Cerebellar nuclear complex (tissue), 1 donor: Measurements from ENCODE around the gene OPCML.

Source experiments
- DNase-seq, 2 experiments: peaks; one replicate each; lab custom pipeline; 2025; lab: John Stamatoyannopoulos, UW

Gene OPCML

GRCh38 chr11:133360860-133361688 is 171.2 kb downstream of the OPCML start:
- no peak for DNase-seq

DNA sequence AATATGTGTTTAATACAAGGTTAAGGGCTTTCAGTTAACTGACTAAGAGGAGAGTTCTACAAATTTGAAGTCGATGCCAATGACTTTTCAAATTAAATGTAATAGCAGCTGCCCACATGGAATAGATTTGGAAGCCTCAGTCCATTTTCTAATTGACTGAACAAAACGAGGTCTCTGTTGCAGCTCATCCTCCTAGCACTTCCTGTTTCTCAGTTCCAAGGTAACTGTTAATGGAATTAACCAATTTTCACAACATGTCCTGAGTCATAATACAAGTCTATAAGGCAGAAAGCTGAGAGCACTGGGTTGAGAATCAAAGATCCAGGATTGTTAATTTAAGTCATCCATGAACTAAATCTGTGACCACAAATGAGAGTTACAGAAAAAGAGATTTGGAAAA is 177.2 kb downstream of the OPCML start:
- DNase-seq: no peak

- DNase-seq: no peak
Measured at GRCh38 chr11:133354069-133354468, 178.2 kb downstream of the OPCML start.

- DNase-seq: no peak
Measured at GRCh38 chr11:133350045-133350444, 182.3 kb downstream of the OPCML start.

GRCh38 chr11:133347988-133348387 is 184.3 kb downstream of the OPCML start:
- no peak for DNase-seq

DNA sequence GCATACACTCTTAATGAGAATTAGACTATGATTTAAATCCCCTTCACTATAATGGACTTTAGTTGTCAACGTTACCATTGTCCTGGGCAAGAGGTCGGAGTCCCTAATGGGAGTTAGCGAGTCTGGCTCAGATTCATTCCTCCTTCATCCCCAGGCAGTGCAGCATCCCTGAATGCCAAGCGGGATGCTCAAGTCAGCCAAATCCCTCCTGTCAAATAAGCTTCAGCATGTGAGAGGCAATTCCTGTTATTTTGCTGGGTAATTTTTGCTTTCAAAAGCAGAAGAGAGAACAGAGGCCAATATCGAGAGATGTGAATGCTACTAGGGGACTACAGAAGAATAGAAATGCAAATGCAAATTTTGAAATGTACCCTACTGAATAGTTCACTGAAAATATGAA is 186.2 kb downstream of the OPCML start:
- DNase-seq: no peak

DNA sequence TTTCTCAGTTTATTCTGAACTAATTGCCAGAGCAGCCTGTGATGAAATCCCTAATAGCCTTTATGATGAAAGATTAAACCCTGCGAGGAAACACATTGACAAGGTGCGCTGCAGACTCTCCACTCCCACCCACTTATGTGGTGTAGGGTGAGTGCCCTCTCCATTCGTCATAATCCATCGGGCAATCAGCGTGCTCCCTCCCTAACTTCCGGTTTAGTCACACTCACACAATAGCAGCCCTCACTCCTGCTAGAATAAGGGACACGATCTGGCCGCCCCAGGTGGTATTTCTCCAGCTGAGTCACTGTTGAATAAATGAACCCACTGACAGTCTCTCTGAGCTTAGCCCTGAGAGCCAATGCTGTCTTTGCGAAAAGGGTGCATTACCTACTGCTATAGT is 188.3 kb downstream of the OPCML start:
- DNase-seq: no peak

- DNase-seq: no peak
Measured at GRCh38 chr11:133339495-133340140, 192.7 kb downstream of the OPCML start.

GRCh38 chr11:133338588-133338987 is 193.7 kb downstream of the OPCML start:
- no peak for DNase-seq

DNA sequence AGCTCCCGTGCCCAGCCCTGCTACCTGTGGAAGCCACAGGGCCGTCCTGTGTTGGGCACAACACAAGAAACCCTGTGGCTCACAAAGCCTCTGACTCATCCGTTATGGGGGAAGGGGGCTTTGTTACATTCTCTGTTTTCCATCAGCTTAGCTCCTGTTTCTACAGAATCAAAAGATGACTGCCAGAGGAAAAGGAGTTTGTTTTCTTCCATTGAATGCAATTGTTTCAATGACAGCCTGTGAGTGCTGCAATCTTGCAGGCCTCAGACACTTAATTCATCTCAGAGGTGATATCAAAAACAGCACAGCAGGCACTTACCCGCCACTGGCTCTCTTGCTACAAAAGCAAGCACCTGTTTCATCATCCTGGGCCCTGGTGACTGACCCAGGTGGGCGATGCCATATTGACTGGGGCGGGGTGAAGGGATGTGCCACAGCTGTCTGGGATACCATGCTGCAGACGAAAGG is 194.3 kb downstream of the OPCML start:
- no peak for DNase-seq

DNA sequence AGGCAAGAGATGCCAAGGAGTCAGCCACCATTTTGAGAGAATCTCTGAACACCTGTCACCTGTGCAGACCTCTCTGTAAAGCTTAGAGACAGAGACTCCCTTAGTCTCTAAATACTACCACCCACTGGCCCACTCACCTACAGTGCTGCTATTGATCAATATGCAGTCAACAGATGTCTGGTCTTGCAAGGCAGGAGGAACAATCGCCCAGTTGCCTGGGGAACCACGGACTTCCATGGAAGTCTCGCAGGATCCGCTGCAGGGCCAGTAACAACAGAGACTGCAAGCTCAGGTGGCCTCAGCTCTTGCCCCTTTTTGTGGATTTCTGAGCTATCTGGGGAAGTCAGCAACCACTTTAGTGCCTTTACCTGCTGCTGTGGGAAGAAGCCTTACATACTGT is 195.1 kb downstream of the OPCML start:
- no peak for DNase-seq

- DNase-seq: no peak
Measured at GRCh38 chr11:133331031-133331430, 201.3 kb downstream of the OPCML start.

DNA sequence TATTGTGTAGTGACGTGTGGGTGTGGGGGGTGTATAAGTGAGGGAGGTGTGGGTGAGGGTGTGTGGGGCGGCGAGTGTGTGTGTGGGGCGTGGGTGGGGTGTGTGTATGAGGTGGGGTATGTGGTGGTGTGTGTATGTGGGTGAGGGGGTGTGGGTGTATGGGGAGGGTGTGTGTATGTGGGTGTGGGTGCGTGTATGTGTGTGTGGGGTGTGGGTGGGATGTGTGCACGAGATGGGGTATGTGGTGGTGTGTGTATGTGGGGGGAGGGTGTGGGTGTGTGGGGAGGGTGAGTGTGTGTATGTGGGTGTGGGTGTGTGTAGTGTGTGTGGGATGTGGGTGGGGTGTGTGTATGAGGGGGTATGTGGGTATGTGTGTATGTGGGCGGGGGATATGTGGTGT is 205.5 kb downstream of the OPCML start:
- no peak for DNase-seq

DNA sequence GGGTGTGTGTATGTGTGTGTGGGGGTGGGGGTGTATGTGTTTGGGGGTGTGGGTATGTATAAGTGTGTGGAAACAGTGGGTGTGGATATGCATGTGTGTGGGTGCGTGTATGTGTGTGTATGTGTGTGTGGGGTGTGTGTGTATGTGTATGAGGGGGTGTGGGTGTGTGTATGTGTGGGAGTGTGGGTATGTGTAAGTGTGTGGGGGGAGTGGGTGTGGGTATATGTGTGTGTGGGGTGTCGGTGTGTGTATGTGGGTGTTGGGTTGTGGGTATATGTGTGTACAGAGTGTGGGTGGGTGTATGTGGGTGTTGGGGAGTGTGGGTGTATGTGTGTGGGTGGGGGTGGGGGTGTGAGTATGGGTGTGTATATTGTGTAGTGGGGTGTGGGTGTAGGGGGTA is 206.0 kb downstream of the OPCML start:
- no peak for DNase-seq

GRCh38 chr11:133325711-133326110 is 206.6 kb downstream of the OPCML start:
- no peak for DNase-seq

DNA sequence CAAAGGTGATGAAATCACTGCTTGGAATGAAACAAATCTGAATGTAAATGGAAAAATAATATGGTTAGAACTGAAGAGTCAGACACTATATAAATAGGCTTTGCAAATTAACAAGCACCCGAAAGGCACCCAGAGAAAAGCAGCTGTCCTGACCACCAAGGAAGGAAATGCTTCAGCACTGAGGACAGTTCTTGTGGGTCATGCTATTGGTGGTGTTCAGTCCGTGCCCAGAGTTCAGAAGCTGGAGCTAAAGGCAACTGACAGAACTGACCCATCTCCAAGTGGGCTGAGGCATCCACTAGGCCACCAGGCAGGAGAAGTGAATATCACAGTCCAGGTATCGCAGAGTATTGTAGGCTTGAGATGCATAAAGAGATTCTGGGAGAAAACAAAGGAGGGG is 208.9 kb downstream of the OPCML start:
- no peak for DNase-seq

GRCh38 chr11:133318221-133318620 is 214.1 kb downstream of the OPCML start:
- DNase-seq: no peak

DNA sequence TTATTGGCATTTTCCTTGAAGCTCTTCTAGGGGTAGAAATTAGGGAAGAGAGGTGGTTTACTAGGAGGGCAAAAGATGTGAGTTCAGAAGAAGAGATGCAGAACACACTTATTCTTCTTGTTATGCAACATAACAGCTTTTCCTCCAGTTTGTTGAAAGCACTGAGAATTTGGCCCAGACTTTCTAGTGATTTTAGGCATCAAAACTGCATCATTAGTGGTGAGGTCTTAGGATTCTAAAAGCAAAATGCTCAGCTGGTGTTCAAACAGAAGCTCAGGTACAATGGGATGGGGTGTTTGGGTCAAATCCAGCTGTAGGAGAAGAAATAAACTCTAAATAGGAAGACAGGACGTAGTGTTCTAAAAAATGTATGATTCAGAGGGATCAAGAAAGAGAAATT is 221.1 kb downstream of the OPCML start:
- no peak for DNase-seq

DNA sequence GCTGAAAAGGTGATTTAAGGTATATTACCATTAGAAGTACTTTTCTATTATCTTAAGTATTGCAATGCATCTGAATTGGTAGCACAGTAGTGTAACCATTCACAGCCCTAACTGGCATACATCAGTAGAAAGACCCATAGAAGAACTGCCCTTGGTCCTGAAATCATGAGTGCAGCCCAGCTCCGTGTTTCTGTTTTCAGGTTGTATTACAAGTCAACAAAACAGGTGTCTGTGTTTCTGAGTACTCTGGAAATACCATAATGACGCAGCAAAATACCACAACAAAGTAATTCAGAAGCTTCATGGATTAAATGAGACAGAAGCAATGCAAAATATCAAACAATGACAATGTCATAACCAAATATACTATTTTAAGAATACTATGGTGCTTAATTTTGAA is 226.3 kb downstream of the OPCML start:
- DNase-seq: no peak

DNA sequence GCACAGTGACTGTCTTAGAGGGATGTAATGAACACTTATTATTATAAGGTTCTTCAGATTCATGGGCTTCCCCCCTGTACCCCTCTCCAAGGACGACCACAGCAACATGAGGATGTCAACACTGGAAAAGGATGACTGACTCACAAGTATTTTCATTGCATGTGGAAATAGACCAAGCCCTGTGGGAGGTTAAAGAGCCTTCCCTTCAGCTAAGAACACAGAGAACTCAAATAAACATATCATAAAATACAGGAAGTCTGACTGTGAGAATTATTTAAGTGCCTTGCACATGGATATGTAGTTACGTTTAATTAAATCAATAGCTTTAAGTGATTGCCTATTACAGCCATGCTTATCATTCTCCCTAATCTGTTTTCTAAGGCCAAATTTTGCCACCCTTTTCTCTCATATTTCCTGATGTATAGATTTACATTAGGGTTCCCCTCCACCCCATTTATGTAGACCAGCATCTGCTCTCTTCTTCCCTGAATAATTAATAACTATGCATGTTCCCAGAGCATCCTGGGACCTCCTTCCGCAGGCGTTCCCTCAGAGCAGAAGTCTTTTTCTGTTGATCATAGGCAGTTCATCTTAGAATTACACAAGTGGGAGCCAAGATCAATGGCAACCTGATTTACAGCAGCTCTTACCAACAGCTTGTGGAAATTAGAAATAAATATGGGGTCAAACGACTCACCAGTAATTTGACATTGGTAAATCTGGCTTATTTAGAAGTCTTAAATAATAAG is 226.9 kb downstream of the OPCML start:
- no peak for DNase-seq

DNA sequence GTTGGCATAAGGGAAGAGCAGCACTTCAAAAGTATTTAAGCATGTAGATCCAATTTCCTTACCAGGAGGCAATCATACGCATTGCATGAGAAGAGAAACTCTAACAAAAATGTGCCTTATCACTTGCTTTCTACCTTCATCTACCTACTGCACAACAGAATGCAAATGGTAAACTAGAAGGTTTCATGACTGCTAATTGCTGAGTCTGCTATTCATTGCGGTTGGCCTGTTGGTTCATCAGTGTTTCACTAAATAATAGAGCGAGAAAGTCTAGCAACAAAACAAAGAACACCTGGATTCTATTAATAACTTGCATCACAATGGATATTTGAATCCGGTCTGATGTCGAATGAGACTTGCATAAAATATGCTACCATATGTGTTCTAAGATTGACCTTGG is 229.0 kb downstream of the OPCML start:
- no peak for DNase-seq

DNA sequence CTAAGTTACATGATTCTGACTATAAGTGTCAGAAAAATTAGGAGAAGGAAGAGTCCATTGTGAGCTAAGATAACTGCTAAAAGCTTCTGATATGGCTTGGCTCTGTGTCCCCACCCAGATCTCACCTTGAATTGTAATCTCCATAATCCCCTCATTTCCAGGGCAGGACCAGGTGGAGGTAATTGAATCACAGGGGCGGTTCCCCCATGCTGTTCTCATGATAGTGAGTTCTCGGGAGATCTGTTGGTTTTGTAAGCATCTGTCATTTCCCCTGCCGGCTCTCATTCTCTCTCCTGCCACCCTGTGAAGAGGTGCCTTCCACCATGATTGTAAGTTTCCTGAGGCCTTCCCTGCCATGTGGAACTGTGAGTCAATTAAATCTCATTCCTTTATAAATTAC is 230.2 kb downstream of the OPCML start:
- no peak for DNase-seq

DNA sequence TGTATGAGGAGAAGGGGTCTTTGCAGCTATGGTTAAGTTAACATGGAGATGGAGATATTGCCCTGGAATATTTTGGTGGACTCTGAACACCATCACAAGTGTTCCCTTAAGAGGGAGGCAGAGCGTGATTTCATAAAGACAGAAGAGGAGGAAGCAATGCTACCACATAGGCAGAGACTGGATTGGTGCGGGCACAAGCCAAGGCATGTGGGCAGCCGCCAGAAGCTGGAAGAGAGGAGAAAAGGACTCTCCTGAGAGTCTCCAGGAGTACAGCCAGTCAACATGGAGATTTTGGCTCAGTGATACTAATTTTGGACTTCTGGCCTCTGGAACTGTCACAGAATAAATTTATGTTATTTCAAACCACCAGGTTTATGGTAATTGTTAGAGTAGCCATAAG is 231.6 kb downstream of the OPCML start:
- no peak for DNase-seq
